Measurements from ENCODE around the gene TMPRSS13. TPM values are rescaled to one million over a fixed set of nuclear protein-coding genes. Genes with fewer than 3 reads are reported as not detected.
A peak's percentile ranks its signal among the peaks of the same experiment; 100 is the strongest.

The TMPRSS13 gene
- total RNA-seq, 3 donors from 2014 or later, result 0.32 to 1.9 (median 0.72) TPM

GRCh38 chr11:117871160-117871559, 58.0 kb downstream of the TMPRSS13 start:
- DNase-seq, result no peak
- H3K4me3 ChIP-seq, result no peak overlapping the region
- H3K4me1 ChIP-seq (ENCODE audit: low read depth), result peaks cover 2% of the 10 kb centered on the region
- H3K9me3 ChIP-seq, result no peaks in the 10 kb centered on the region
- intact Hi-C loops (cut with DNase I, micrococcal nuclease), result no loop called here
- TF ChIP-seq CTCF (IDR thresholded peaks at IDR 0.05), result no peak
- no peak for ATAC-seq
- H3K36me3 ChIP-seq (ENCODE audit: low read depth), result no peaks in the 10 kb centered on the region

GRCh38 chr11:117870103-117870952, 58.9 kb downstream of the TMPRSS13 start:
- DNase-seq (no peak), ATAC-seq (peak; percentile 44)
- intact Hi-C loops (cut with DNase I, micrococcal nuclease), result no loop called here
- no peak for TF ChIP-seq CTCF (IDR thresholded peaks at IDR 0.05)
- Histone ChIP-seq H3K4me1 (ENCODE audit: low read depth) (no peaks in the 10 kb centered on the region), H3K36me3 (ENCODE audit: low read depth) (no peaks in the 10 kb centered on the region), H3K4me3 (no peak overlapping the region), H3K9me3 (no peaks in the 10 kb centered on the region)

- Histone ChIP-seq H3K9me3 (no peaks in the 10 kb centered on the region), H3K36me3 (ENCODE audit: low read depth) (no peaks in the 10 kb centered on the region), H3K4me1 (ENCODE audit: low read depth) (no peaks in the 10 kb centered on the region), H3K4me3 (no peak overlapping the region)
- intact Hi-C loops (cut with DNase I, micrococcal nuclease), result no loop called here
- DNase-seq, result no peak
- no peak for TF ChIP-seq CTCF (IDR thresholded peaks at IDR 0.05)
- ATAC-seq, result peak; percentile 9
These were observed 59.6 kb downstream of the TMPRSS13 start for GRCh38 chr11:117869604-117870003.

- ATAC-seq (no peak), DNase-seq (no peak)
- intact Hi-C loops (cut with DNase I, micrococcal nuclease), result no loop called here
- no peak overlapping the region for H3K4me3 ChIP-seq
- no peaks in the 10 kb centered on the region for H3K36me3 ChIP-seq (ENCODE audit: low read depth)
- TF ChIP-seq CTCF (IDR thresholded peaks at IDR 0.05), result no peak
- no peaks in the 10 kb centered on the region for H3K9me3 ChIP-seq
- H3K4me1 ChIP-seq (ENCODE audit: low read depth), result no peaks in the 10 kb centered on the region
These were observed 60.2 kb downstream of the TMPRSS13 start for GRCh38 chr11:117868815-117869561.

GRCh38 chr11:117868088-117868487, 61.1 kb downstream of the TMPRSS13 start:
- no peak for TF ChIP-seq CTCF (IDR thresholded peaks at IDR 0.05)
- Histone ChIP-seq H3K36me3 (ENCODE audit: low read depth) (no peaks in the 10 kb centered on the region), H3K9me3 (no peaks in the 10 kb centered on the region), H3K4me3 (no peak overlapping the region), H3K4me1 (ENCODE audit: low read depth) (no peaks in the 10 kb centered on the region)
- no peak for DNase-seq
- intact Hi-C loops (cut with DNase I, micrococcal nuclease), result no loop called here
- ATAC-seq, result no peak

All from mucosa of descending colon (tissue), 3 donors.